Esophagus squamous epithelium (tissue), 5 donors: ENCODE measurements around the gene JARID2. TPM values are rescaled to one million over a fixed set of nuclear protein-coding genes. Genes with fewer than 3 reads are reported as not detected.

ENCODE experiments used
- DNase-seq: peaks from one replicate; lab custom pipeline; 2025; lab: John Stamatoyannopoulos, UW
- H3K27ac ChIP-seq, 4 donors: fragments of 200-600 bp; sonication (generic); one replicate each; pipeline ENCODE4 v1.5.1; 2016 to 2019; ENCODE audit warnings: mild to moderate bottlenecking in 1 of 4
- H3K27me3 ChIP-seq, 4 donors: fragments of 200-600 bp; sonication (generic); 1 replicate in 3 of 4; 2 replicates in 1 of 4; pipeline versions ENCODE4 v1.5.1 to v1.6.0; 2017 to 2021; ENCODE audit warnings: antibody characterized with exemption in 1 of 4
- H3K36me3 ChIP-seq, 3 donors: fragments of 200-600 bp; sonication (generic); one replicate each; pipeline ENCODE4 v1.5.1; 2016 to 2019
- H3K4me1 ChIP-seq, 3 donors: fragments of 200-600 bp; sonication (generic); one replicate each; pipeline ENCODE4 v1.5.1; 2017 to 2019
- H3K4me3 ChIP-seq, 4 donors: fragments of 200-600 bp; sonication (generic); 1 replicate in 3 of 4; 2 replicates in 1 of 4; pipeline ENCODE4 v1.5.1; 2016 to 2019; ENCODE audit warnings: mild to moderate bottlenecking in 2 of 4, moderate library complexity in 1 of 4
- H3K9me3 ChIP-seq, 3 donors: fragments of 200-600 bp; sonication (generic); one replicate each; pipeline ENCODE4 v1.5.1; 2016 to 2019
- POLR2A ChIP-seq, 4 donors: fragments of 450-650 bp; IDR thresholded peaks; one replicate each; pipeline ENCODE4 v1.6.1; 2017; ENCODE audit warnings: antibody characterized with exemption in 4 of 4, mild to moderate bottlenecking in 4 of 4, moderate library complexity in 3 of 4
- WGBS, 2 donors: methylation state at CpG; one replicate each; pipeline ENCODE4 v1.1.5; 2018; 5-methylcytosine and 5-hydroxymethylcytosine counted together
- intact Hi-C: fragments of 100-400 bp; cut with DNase I; formaldehyde crosslinking; loops from one replicate; pipeline ENCODE4 v1.15.0; 2022
- total RNA-seq, 4 donors: library from RNA; depleted of rRNA; stranded (reverse); fragments of >200 nt; gene quantifications; one replicate each; pipeline ENCODE4 v1.1.0, GENCODE V29; 2016
- TF ChIP-seq, protein P1 (sequence below), 6 experiments: fragments of 450-650 bp in 4 of 6; fragments of 200-600 bp in 2 of 6; sonication (generic) in 2 of 6; IDR thresholded peaks; one replicate each; pipeline ENCODE4 v1.5.1; 2016 to 2019; ENCODE audit warnings: antibody characterized with exemption in 6 of 6, mild to moderate bottlenecking in 4 of 6, moderate library complexity in 4 of 6
- donor health status: DM: yes; HTN: yes; CAD: no.

JARID2 gene
- total RNA-seq, 4 donors from 2014 or later: 13.3 to 19.6 (median 16.3) TPM

GRCh38 chr6:15490242-15491100, 244.6 kb downstream of the JARID2 start:
- peaks cover 10 to 58% (median 14%) of the 10 kb centered on the region in 3 donors for H3K36me3 ChIP-seq
- no peaks in the 10 kb centered on the region for H3K27me3 ChIP-seq
- intact Hi-C loops: no loop called here
- H3K4me3 ChIP-seq: no peak overlapping the region
- no peak for TF ChIP-seq POLR2A (IDR thresholded peaks at IDR 0.05)
- TF ChIP-seq, protein P1, sequence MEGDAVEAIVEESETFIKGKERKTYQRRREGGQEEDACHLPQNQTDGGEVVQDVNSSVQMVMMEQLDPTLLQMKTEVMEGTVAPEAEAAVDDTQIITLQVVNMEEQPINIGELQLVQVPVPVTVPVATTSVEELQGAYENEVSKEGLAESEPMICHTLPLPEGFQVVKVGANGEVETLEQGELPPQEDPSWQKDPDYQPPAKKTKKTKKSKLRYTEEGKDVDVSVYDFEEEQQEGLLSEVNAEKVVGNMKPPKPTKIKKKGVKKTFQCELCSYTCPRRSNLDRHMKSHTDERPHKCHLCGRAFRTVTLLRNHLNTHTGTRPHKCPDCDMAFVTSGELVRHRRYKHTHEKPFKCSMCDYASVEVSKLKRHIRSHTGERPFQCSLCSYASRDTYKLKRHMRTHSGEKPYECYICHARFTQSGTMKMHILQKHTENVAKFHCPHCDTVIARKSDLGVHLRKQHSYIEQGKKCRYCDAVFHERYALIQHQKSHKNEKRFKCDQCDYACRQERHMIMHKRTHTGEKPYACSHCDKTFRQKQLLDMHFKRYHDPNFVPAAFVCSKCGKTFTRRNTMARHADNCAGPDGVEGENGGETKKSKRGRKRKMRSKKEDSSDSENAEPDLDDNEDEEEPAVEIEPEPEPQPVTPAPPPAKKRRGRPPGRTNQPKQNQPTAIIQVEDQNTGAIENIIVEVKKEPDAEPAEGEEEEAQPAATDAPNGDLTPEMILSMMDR (IDR thresholded peaks at IDR 0.05): no peak
- no peaks in the 10 kb centered on the region for H3K9me3 ChIP-seq
- DNase-seq: no peak
- H3K27ac ChIP-seq: peak overlapping the region in 2 of 4 donors; percentile 4 to 36
- peaks cover 0 to 41% (median 11%) of the 10 kb centered on the region in 3 donors for H3K4me1 ChIP-seq
- WGBS, 2 donors: 76 to 80% methylated on average over 11 of the region's 11 CpGs

GRCh38 chr6:15491255-15491985, 245.6 kb downstream of the JARID2 start:
- 12 to 21% methylated on average over 9 of the region's 9 CpGs for WGBS, 2 donors
- Histone ChIP-seq H3K4me1 (peaks cover 0 to 38% (median 4%) of the 10 kb centered on the region in 3 donors), H3K9me3 (no peaks in the 10 kb centered on the region), H3K27ac (peak overlapping the region in 3 of 4 donors; percentile 4 to 54 (median 36)), H3K27me3 (no peaks in the 10 kb centered on the region), H3K36me3 (peaks cover 11 to 67% (median 22%) of the 10 kb centered on the region in 3 donors), H3K4me3 (no peak overlapping the region)
- TF ChIP-seq, protein P1 (IDR thresholded peaks at IDR 0.05): peak; percentile 70 to 94 (median 88)
- no peak for TF ChIP-seq POLR2A (IDR thresholded peaks at IDR 0.05)
- no peak for DNase-seq
- intact Hi-C loops: no loop called here

DNA sequence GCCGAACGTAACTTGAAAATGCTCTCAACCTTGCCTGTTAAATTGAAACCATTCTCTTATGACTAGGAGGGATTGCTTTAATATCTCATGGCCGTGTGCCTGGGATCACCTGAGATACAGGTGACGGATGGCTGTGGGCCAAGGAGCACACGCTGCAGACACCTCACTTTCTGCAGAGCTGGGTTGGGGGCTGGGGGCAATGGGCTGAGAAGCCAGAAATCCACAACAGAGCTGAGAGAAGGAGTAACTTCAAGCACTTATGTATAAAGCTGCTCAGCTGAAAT, 246.1 kb downstream of the JARID2 start:
- intact Hi-C loops: no loop called here
- H3K4me3 ChIP-seq: no peak overlapping the region
- 80 to 83% methylated on average over 5 of the region's 5 CpGs for WGBS, 2 donors
- no peaks in the 10 kb centered on the region for H3K27me3 ChIP-seq
- H3K27ac ChIP-seq: no peak overlapping the region
- TF ChIP-seq, protein P1 (IDR thresholded peaks at IDR 0.05): no peak
- TF ChIP-seq POLR2A (IDR thresholded peaks at IDR 0.05): no peak
- no peaks in the 10 kb centered on the region for H3K9me3 ChIP-seq
- H3K36me3 ChIP-seq: peaks cover 16 to 71% (median 24%) of the 10 kb centered on the region in 3 donors
- no peak for DNase-seq
- peaks cover 0 to 38% (median 4%) of the 10 kb centered on the region in 3 donors for H3K4me1 ChIP-seq

DNA sequence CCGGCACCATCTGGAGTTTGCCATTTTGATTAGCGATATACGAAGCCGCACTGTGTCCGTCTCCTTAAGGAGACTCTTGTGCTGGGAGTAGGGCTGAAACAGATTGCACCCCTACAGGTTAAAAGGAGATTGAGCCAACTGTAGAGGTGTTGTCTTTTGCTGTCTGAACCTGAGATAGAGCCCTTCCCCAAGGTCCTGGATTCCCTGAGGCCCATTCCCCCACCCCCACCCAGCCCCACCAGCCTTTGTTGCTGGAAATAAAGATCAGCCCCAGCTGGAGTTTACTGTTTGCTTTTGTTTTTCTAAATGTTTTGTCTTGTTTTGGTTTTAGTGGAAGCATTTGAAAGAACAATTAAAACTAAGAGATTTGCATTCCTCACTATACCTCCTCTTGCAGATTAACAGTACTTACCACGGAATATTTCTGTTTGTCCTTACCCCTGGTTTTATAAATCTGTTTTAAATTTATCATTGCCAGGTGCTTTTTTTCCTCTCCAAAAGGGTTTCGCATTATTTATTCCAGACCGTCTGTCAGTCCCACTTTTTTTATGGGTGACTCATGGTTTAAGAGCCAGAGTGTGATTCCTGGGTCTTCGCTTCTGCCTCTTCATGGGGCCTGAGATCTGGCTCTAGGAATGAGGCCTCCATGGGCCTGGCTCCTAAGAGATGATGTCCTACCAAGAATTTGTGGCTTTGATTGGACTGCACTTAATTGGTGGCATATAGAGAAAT, 247.7 kb downstream of the JARID2 start:
- DNase-seq: no peak
- H3K4me1 ChIP-seq: peaks cover 0 to 40% (median 4%) of the 10 kb centered on the region in 3 donors
- intact Hi-C loops: no loop called here
- no peaks in the 10 kb centered on the region for H3K27me3 ChIP-seq
- H3K4me3 ChIP-seq: no peak overlapping the region
- peaks cover 10 to 71% (median 15%) of the 10 kb centered on the region in 3 donors for H3K36me3 ChIP-seq
- WGBS, 2 donors: 86 to 88% methylated on average over 6 to 9 of the region's 9 CpGs
- TF ChIP-seq, protein P1 (IDR thresholded peaks at IDR 0.05): no peak
- no peak for TF ChIP-seq POLR2A (IDR thresholded peaks at IDR 0.05)
- H3K9me3 ChIP-seq: no peaks in the 10 kb centered on the region
- H3K27ac ChIP-seq: no peak overlapping the region
